ENCODE measurements around the gene GOLGA7B.

GOLGA7B gene

GRCh38 chr10:97876402-97876801 lies 26.8 kb downstream of the GOLGA7B start:
- Histone ChIP-seq H3K36me3 (no peaks in the 10 kb centered on the region), H3K4me3 (ENCODE audit: low read depth, low read length) (peak overlapping the region; percentile 14), H3K9me3 (ENCODE audit: severe bottlenecking) (no peaks in the 10 kb centered on the region), H3K27me3 (ENCODE audit: insufficient read depth, low read depth, severe bottlenecking) (no peaks in the 10 kb centered on the region), H3K27ac (no peak overlapping the region)
- TF ChIP-seq, protein P1, sequence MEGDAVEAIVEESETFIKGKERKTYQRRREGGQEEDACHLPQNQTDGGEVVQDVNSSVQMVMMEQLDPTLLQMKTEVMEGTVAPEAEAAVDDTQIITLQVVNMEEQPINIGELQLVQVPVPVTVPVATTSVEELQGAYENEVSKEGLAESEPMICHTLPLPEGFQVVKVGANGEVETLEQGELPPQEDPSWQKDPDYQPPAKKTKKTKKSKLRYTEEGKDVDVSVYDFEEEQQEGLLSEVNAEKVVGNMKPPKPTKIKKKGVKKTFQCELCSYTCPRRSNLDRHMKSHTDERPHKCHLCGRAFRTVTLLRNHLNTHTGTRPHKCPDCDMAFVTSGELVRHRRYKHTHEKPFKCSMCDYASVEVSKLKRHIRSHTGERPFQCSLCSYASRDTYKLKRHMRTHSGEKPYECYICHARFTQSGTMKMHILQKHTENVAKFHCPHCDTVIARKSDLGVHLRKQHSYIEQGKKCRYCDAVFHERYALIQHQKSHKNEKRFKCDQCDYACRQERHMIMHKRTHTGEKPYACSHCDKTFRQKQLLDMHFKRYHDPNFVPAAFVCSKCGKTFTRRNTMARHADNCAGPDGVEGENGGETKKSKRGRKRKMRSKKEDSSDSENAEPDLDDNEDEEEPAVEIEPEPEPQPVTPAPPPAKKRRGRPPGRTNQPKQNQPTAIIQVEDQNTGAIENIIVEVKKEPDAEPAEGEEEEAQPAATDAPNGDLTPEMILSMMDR (IDR thresholded peaks at IDR 0.05; ENCODE audit: low read depth, low read length): no peak
- DNase-seq: peak; percentile 54

GRCh38 chr10:97879241-97879640 lies 29.6 kb downstream of the GOLGA7B start:
- TF ChIP-seq, protein P1 (IDR thresholded peaks at IDR 0.05; ENCODE audit: low read depth, low read length): no peak
- no peaks in the 10 kb centered on the region for H3K9me3 ChIP-seq (ENCODE audit: severe bottlenecking)
- no peak overlapping the region for H3K27ac ChIP-seq
- H3K4me3 ChIP-seq (ENCODE audit: low read depth, low read length): no peak overlapping the region
- no peak for DNase-seq
- H3K36me3 ChIP-seq: no peaks in the 10 kb centered on the region
- no peaks in the 10 kb centered on the region for H3K27me3 ChIP-seq (ENCODE audit: insufficient read depth, low read depth, severe bottlenecking)

GRCh38 chr10:97880109-97880508 lies 30.5 kb downstream of the GOLGA7B start:
- H3K4me3 ChIP-seq (ENCODE audit: low read depth, low read length): no peak overlapping the region
- H3K27me3 ChIP-seq (ENCODE audit: insufficient read depth, low read depth, severe bottlenecking): no peaks in the 10 kb centered on the region
- no peak for DNase-seq
- no peaks in the 10 kb centered on the region for H3K9me3 ChIP-seq (ENCODE audit: severe bottlenecking)
- H3K27ac ChIP-seq: no peak overlapping the region
- no peaks in the 10 kb centered on the region for H3K36me3 ChIP-seq
- TF ChIP-seq, protein P1 (IDR thresholded peaks at IDR 0.05; ENCODE audit: low read depth, low read length): no peak

GRCh38 chr10:97882142-97883091 lies 32.8 kb downstream of the GOLGA7B start:
- Histone ChIP-seq H3K27me3 (ENCODE audit: insufficient read depth, low read depth, severe bottlenecking) (no peaks in the 10 kb centered on the region), H3K36me3 (no peaks in the 10 kb centered on the region), H3K9me3 (ENCODE audit: severe bottlenecking) (no peaks in the 10 kb centered on the region), H3K27ac (no peak overlapping the region), H3K4me3 (ENCODE audit: low read depth, low read length) (no peak overlapping the region)
- no peak for DNase-seq
- TF ChIP-seq, protein P1 (IDR thresholded peaks at IDR 0.05; ENCODE audit: low read depth, low read length): no peak

GRCh38 chr10:97883092-97883485 lies 33.4 kb downstream of the GOLGA7B start:
- no peaks in the 10 kb centered on the region for H3K27me3 ChIP-seq (ENCODE audit: insufficient read depth, low read depth, severe bottlenecking)
- no peaks in the 10 kb centered on the region for H3K9me3 ChIP-seq (ENCODE audit: severe bottlenecking)
- H3K27ac ChIP-seq: no peak overlapping the region
- DNase-seq: no peak
- no peaks in the 10 kb centered on the region for H3K36me3 ChIP-seq
- H3K4me3 ChIP-seq (ENCODE audit: low read depth, low read length): no peak overlapping the region
- TF ChIP-seq, protein P1 (IDR thresholded peaks at IDR 0.05; ENCODE audit: low read depth, low read length): no peak
